H1 (cell line): ENCODE measurements around the gene PTPRR. TPM values are rescaled to one million over a fixed set of nuclear protein-coding genes. Genes with fewer than 3 reads are reported as not detected.

Experiments
- CTCF ChIA-PET: fragments of 300-600 bp; sonication (Branson Sonifier 250); formaldehyde crosslinking; loops from one replicate; lab custom pipeline; 2021; ENCODE audit not compliant: partially characterized antibody; lab: Charles Lee
- POLR2A ChIA-PET: fragments of 300-600 bp; sonication (Branson Sonifier 250); formaldehyde crosslinking; loops from one replicate; lab custom pipeline; 2021; ENCODE audit warnings: inconsistent platforms; ENCODE audit not compliant: partially characterized antibody; lab: Charles Lee
- DNase-seq, 2 experiments: peaks; one replicate each; pipeline versions ENCODE4 v3.0.0 to v3.0.0-alpha.2; 2010 to 2022; ENCODE audit warnings: low spot score in 2 of 2, low read depth in 1 of 2, mixed read lengths in 1 of 2
- FAIRE-seq: peaks from 2 replicates; lab custom pipeline; 2011; peaks lifted over from hg19 to GRCh38; lab: Jason Lieb, UNC
- H2AFZ ChIP-seq: 2 replicates; pipeline ENCODE4 v1.8.1; 2012; ENCODE audit warnings: low read length, inconsistent platforms
- H2AK5ac ChIP-seq: 2 replicates; pipeline ENCODE4 v1.6.1; 2013; ENCODE audit warnings: low read depth, low read length
- H2BK120ac ChIP-seq: replicated peaks from 2 replicates; pipeline ENCODE3; 2013; ENCODE audit warnings: low read depth, low read length, inconsistent platforms
- H2BK12ac ChIP-seq: 2 replicates; pipeline ENCODE4 v1.6.1; 2013; ENCODE audit warnings: low read depth, low read length
- H2BK15ac ChIP-seq: 2 replicates; pipeline ENCODE4 v1.6.1; 2013; ENCODE audit warnings: low read length
- H2BK20ac ChIP-seq: 2 replicates; pipeline ENCODE4 v1.6.1; 2013; ENCODE audit warnings: low read length
- H2BK5ac ChIP-seq: 2 replicates; pipeline ENCODE4 v1.6.1; 2013; ENCODE audit warnings: low read depth, low read length
- H3K14ac ChIP-seq: 2 replicates; pipeline ENCODE4 v1.6.1; 2013; ENCODE audit warnings: inconsistent platforms; ENCODE audit not compliant: insufficient read length
- H3K18ac ChIP-seq: 2 replicates; pipeline ENCODE4 v1.6.1; 2013; ENCODE audit warnings: low read length; ENCODE audit errors: extremely low read depth
- H3K23ac ChIP-seq: 2 replicates; pipeline ENCODE4 v1.6.1; 2013; ENCODE audit warnings: inconsistent platforms; ENCODE audit not compliant: insufficient read length
- H3K23me2 ChIP-seq: 2 replicates; pipeline ENCODE4 v1.6.1; 2013; ENCODE audit warnings: low read depth, low read length
- H3K27ac ChIP-seq: 2 replicates; pipeline ENCODE4 v1.6.1; 2011; ENCODE audit warnings: low read depth, low read length, inconsistent platforms
- H3K27me3 ChIP-seq, 4 experiments: replicated peaks in 1 of 4; 1 replicate in 1 of 4; 2 replicates in 3 of 4; pipeline versions ENCODE4 v1.6.1 to v1.8.1; 2011 to 2013; ENCODE audit warnings: low read length in 3 of 4, mild to moderate bottlenecking in 3 of 4, inconsistent platforms in 2 of 4, mixed read lengths in 2 of 4, moderate library complexity in 1 of 4; ENCODE audit not compliant: control insufficient read depth in 3 of 4, insufficient read depth in 3 of 4; ENCODE audit errors: extremely low read depth in 1 of 4
- H3K36me3 ChIP-seq, 4 experiments: 2 replicates each; pipeline versions ENCODE4 v1.6.1 to v1.8.1; 2011 to 2013; ENCODE audit warnings: mild to moderate bottlenecking in 4 of 4, low read length in 3 of 4, moderate library complexity in 2 of 4, control low read depth in 1 of 4, inconsistent platforms in 1 of 4; ENCODE audit not compliant: insufficient read depth in 4 of 4, control insufficient read depth in 2 of 4
- H3K4ac ChIP-seq: replicated peaks from 2 replicates; pipeline ENCODE3; 2013; ENCODE audit warnings: low read length, low read depth, mixed read lengths, inconsistent platforms; ENCODE audit not compliant: insufficient read length
- H3K4me1 ChIP-seq, 4 experiments: replicated peaks in 1 of 4; 1 replicate in 1 of 4; 2 replicates in 3 of 4; pipeline versions ENCODE4 v1.6.1 to v1.8.1; 2011 to 2013; ENCODE audit warnings: low read length in 3 of 4, inconsistent platforms in 2 of 4, mixed read lengths in 1 of 4; ENCODE audit not compliant: insufficient read depth in 4 of 4, control insufficient read depth in 3 of 4
- H3K4me2 ChIP-seq, 2 experiments: 2 replicates each; pipeline versions ENCODE4 v1.6.1 to v1.8.1; 2011 to 2013; ENCODE audit warnings: low read depth in 2 of 2, low read length in 2 of 2, control low read depth in 1 of 2, inconsistent platforms in 1 of 2, mild to moderate bottlenecking in 1 of 2; ENCODE audit not compliant: insufficient read depth in 1 of 2
- H3K4me3 ChIP-seq, 4 experiments: fragments of 200-600, 300-600 bp in 1 of 4; sonication (generic), shearing (Covaris generic), sonication (Bioruptor Twin) in 1 of 4; 2 replicates each; pipeline versions ENCODE4 v1.5.1 to v1.8.1; 2011 to 2016; ENCODE audit warnings: low read length in 4 of 4, low read depth in 3 of 4, control low read depth in 2 of 4, inconsistent platforms in 2 of 4, mild to moderate bottlenecking in 2 of 4, mixed read lengths in 1 of 4, moderate library complexity in 1 of 4; ENCODE audit not compliant: insufficient read depth in 2 of 4; ENCODE audit errors: extremely low read depth in 1 of 4
- H3K56ac ChIP-seq: replicated peaks from 2 replicates; pipeline ENCODE3; 2013; ENCODE audit warnings: low read depth, mild to moderate bottlenecking, mixed read lengths, low read length, inconsistent platforms; ENCODE audit not compliant: insufficient read length
- H3K79me1 ChIP-seq: 2 replicates; pipeline ENCODE4 v1.6.1; 2013; ENCODE audit warnings: low read depth, low read length, control low read depth
- H3K79me2 ChIP-seq, 2 experiments: 2 replicates each; pipeline versions ENCODE4 v1.6.1 to v1.8.1; 2012 to 2013; ENCODE audit warnings: low read length in 2 of 2, mild to moderate bottlenecking in 2 of 2, inconsistent platforms in 1 of 2; ENCODE audit not compliant: insufficient read depth in 2 of 2, control insufficient read depth in 1 of 2
- H3K9ac ChIP-seq, 4 experiments: replicated peaks in 1 of 4; 1 replicate in 1 of 4; 2 replicates in 3 of 4; pipeline versions ENCODE4 v1.6.1 to v1.8.1; 2011 to 2013; ENCODE audit warnings: low read depth in 3 of 4, low read length in 3 of 4, control low read depth in 2 of 4, mild to moderate bottlenecking in 2 of 4, moderate library complexity in 2 of 4, inconsistent platforms in 1 of 4; ENCODE audit errors: extremely low read depth in 1 of 4
- H3K9me3 ChIP-seq, 2 experiments: 2 replicates each; pipeline versions ENCODE4 v1.6.1 to v1.8.1; 2012 to 2013; ENCODE audit warnings: mild to moderate bottlenecking in 2 of 2, moderate library complexity in 2 of 2, control low read depth in 1 of 2, inconsistent platforms in 1 of 2, low read depth in 1 of 2, low read length in 1 of 2, mixed read lengths in 1 of 2; ENCODE audit not compliant: insufficient read depth in 2 of 2
- H4K20me1 ChIP-seq, 2 experiments: replicated peaks in 1 of 2; 2 replicates each; pipeline versions ENCODE3 to v1.8.1; 2011 to 2013; ENCODE audit warnings: inconsistent platforms in 2 of 2, low read length in 2 of 2, mild to moderate bottlenecking in 1 of 2; ENCODE audit not compliant: insufficient read depth in 2 of 2, control insufficient read depth in 1 of 2
- H4K5ac ChIP-seq: 2 replicates; pipeline ENCODE4 v1.6.1; 2013; ENCODE audit warnings: low read length, low read depth, mixed read lengths, inconsistent platforms; ENCODE audit not compliant: insufficient read length
- H4K8ac ChIP-seq: 2 replicates; pipeline ENCODE4 v1.8.0; 2013; ENCODE audit warnings: mild to moderate bottlenecking, moderate library complexity, low read length, inconsistent platforms; ENCODE audit not compliant: insufficient read depth; ENCODE audit errors: extremely low read depth
- H4K91ac ChIP-seq: replicated peaks from 2 replicates; pipeline ENCODE3; 2013; ENCODE audit warnings: low read length, mixed read lengths, inconsistent platforms; ENCODE audit not compliant: insufficient read length
- ATF3 ChIP-seq: IDR thresholded peaks from 2 replicates; pipeline ENCODE4 v1.6.1; 2011; ENCODE audit warnings: low read depth, mild to moderate bottlenecking, low read length; ENCODE audit not compliant: insufficient read depth
- CBX5 ChIP-seq: fragments of 300-800, 300-1000 bp; sonication (generic); IDR thresholded peaks from 2 replicates; pipeline ENCODE4 v1.7.1; 2016; ENCODE audit warnings: antibody characterized with exemption, low read length, low read depth
- CEBPB ChIP-seq: IDR thresholded peaks from 2 replicates; pipeline ENCODE4 v1.6.1; 2012; ENCODE audit warnings: low read depth, low read length
- CTCF ChIP-seq, 3 experiments: IDR thresholded peaks; 1 replicate in 2 of 3; 2 replicates in 1 of 3; pipeline versions ENCODE4 v1.5.1 to v1.6.1; 2011; ENCODE audit warnings: low read length in 3 of 3, mild to moderate bottlenecking in 3 of 3, inconsistent platforms in 2 of 3, low read depth in 1 of 3, moderate library complexity in 1 of 3; ENCODE audit not compliant: insufficient read depth in 1 of 3; ENCODE audit errors: control extremely low read depth in 1 of 3
- E2F6 ChIP-seq: IDR thresholded peaks from 2 replicates; pipeline ENCODE4 v1.6.1; 2012; ENCODE audit warnings: inconsistent platforms
- EP300 ChIP-seq, 2 experiments: IDR thresholded peaks; 1 replicate in 1 of 2; 2 replicates in 1 of 2; pipeline ENCODE4 v1.6.1; 2011 to 2012; ENCODE audit warnings: low read depth in 2 of 2, low read length in 2 of 2, mild to moderate bottlenecking in 2 of 2, borderline replicate concordance in 1 of 2, inconsistent platforms in 1 of 2, moderate library complexity in 1 of 2
- FOSL1 ChIP-seq: IDR thresholded peaks from 2 replicates; pipeline ENCODE4 v1.6.1; 2011; ENCODE audit warnings: mild to moderate bottlenecking, low read depth, low read length, moderate library complexity; ENCODE audit not compliant: insufficient read depth
- GTF2F1 ChIP-seq: IDR thresholded peaks from 2 replicates; pipeline ENCODE4 v1.6.1; 2012; ENCODE audit warnings: low read depth, low read length, improper control_type of control experiment, borderline replicate concordance
- POLR2A ChIP-seq, 2 experiments: IDR thresholded peaks; 1 replicate in 1 of 2; 2 replicates in 1 of 2; pipeline ENCODE4 v1.6.1; 2011; ENCODE audit warnings: low read depth in 2 of 2, low read length in 2 of 2, mild to moderate bottlenecking in 2 of 2; ENCODE audit errors: control extremely low read depth in 1 of 2
- SP1 ChIP-seq: IDR thresholded peaks from 2 replicates; pipeline ENCODE4 v1.6.1; 2011; ENCODE audit warnings: low read depth, low read length
- TAF7 ChIP-seq: optimal IDR thresholded peaks from 2 replicates; pipeline ENCODE3; 2011; ENCODE audit warnings: low read depth, mild to moderate bottlenecking, inconsistent platforms, low read length, moderate library complexity, borderline replicate concordance
- WGBS, 2 experiments: shearing (Covaris generic) in 1 of 2; methylation state at CpG; one replicate each; pipeline versions ENCODE4 v1.1.6 to v1.1.7; 2013 to 2015; ENCODE audit warnings: low lambda C conversion rate in 2 of 2, mixed read lengths in 2 of 2, inconsistent platforms in 1 of 2, low coverage in 1 of 2, missing lambda C conversion rate in 1 of 2; ENCODE audit not compliant: insufficient replicate concordance in 2 of 2, insufficient coverage in 1 of 2, insufficient read length in 1 of 2; ENCODE audit errors: extremely low coverage in 1 of 2, missing lambda C conversion rate in 1 of 2; 5-methylcytosine and 5-hydroxymethylcytosine counted together
- polyA plus RNA-seq, 7 experiments: library from polyadenylated mRNA; depleted of rRNA in 3 of 7; stranded (reverse) in 5 of 7; unstranded in 2 of 7; fragments of >200 nt in 5 of 7; fragments of 200-250 nt in 2 of 7; gene quantifications; 1 replicate in 5 of 7; 2 replicates in 1 of 7; 4 replicates in 1 of 7; pipeline versions ENCODE4 v1.2.1 to v1.2.3, GENCODE V29; 2011 to 2013; ENCODE audit warnings: missing spikeins in 2 of 7, mixed read lengths in 2 of 7
- total RNA-seq: library from RNA; stranded (reverse); fragmentation: NEBNext Ultra II Directional; extraction: Animal tissue kit (Norgen Biotek cat#: 25700); gene quantifications from 2 replicates; pipeline ENCODE4 v1.2.1, GENCODE V29; 2021

PTPRR gene
- total and polyA plus RNA-seq, 2 of the 8 experiments (the other 6 are each of a cell fraction or from before 2014, with no cell fraction given) = 0.07 to 0.35 TPM

GRCh38 chr12:70709022-70709421 lies 211.5 kb downstream of the PTPRR start:
- Histone ChIP-seq H4K8ac (no peak overlapping the region), H3K23me2 (no peaks in the 10 kb centered on the region), H3K79me2 (no peaks in the 10 kb centered on the region), H4K20me1 (no peaks in the 10 kb centered on the region), H2BK12ac (no peak overlapping the region), H3K4me3 (no peak overlapping the region), H3K9ac (no peak overlapping the region), H3K23ac (no peak overlapping the region), H3K4me1 (no peaks in the 10 kb centered on the region; a peak in 1 of 7 replicates), H2BK5ac (no peak overlapping the region), H3K27me3 (no peaks in the 10 kb centered on the region), H3K4ac (no peak overlapping the region), H3K27ac (no peak overlapping the region), H4K91ac (no peak overlapping the region), H3K14ac (no peak overlapping the region), H3K36me3 (no peaks in the 10 kb centered on the region), H3K4me2 (no peak overlapping the region), H3K9me3 (no peaks in the 10 kb centered on the region), H3K56ac (no peak overlapping the region), H2AK5ac (no peak overlapping the region), H2AFZ (no peak overlapping the region), H3K18ac (no peak overlapping the region), H2BK15ac (no peak overlapping the region), H2BK20ac (no peak overlapping the region), H3K79me1 (no peaks in the 10 kb centered on the region), H4K5ac (no peak overlapping the region), H2BK120ac (no peak overlapping the region)
- no peak for FAIRE-seq
- WGBS, 2 experiments = 86% methylated on average over 2 of the region's 2 CpGs; no CpG with 5 or more reads in 1 of the 2 experiments
- no peak for DNase-seq
- ChIA-PET POLR2A (no interaction called here), CTCF (interaction anchor here (1.6 kb wide), 1 partner anchor 10 kb away, joined by 5 read pairs; no protein-coding TSS in a partner anchor)
- TF ChIP-seq CBX5 (no peak), EP300 (IDR thresholded peaks at IDR 0.05; ENCODE audit: borderline replicate concordance in 1 of 2, low read depth in 2 of 2, low read length in 2 of 2) (no peak), CEBPB (no peak), SP1 (no peak), ATF3 (no peak), E2F6 (no peak), FOSL1 (no peak), GTF2F1 (no peak), TAF7 (no peak), CTCF (IDR thresholded peaks at IDR 0.05; ENCODE audit: control extremely low read depth in 1 of 3, insufficient read depth in 1 of 3, low read depth in 1 of 3, low read length in 3 of 3) (no peak), POLR2A (IDR thresholded peaks at IDR 0.05; ENCODE audit: control extremely low read depth in 1 of 2, low read depth in 2 of 2, low read length in 2 of 2) (no peak)
